Activated CD4-positive, alpha-beta T cell treated with anti-CD3 and anti-CD28 coated beads, Interleukin-2, amount 50 U/mL, for 1 hour (primary cell): ENCODE measurements around the gene METTL15.
"Not testable (repeated sequence)": the region's sequence is repeated elsewhere in the genome, so short reads cannot be mapped to it uniquely, and the experiment has no call there.

Experiments
- DNase-seq: peaks from one replicate; pipeline ENCODE4 v3.0.0-alpha.2; 2020

METTL15 gene, protein sequence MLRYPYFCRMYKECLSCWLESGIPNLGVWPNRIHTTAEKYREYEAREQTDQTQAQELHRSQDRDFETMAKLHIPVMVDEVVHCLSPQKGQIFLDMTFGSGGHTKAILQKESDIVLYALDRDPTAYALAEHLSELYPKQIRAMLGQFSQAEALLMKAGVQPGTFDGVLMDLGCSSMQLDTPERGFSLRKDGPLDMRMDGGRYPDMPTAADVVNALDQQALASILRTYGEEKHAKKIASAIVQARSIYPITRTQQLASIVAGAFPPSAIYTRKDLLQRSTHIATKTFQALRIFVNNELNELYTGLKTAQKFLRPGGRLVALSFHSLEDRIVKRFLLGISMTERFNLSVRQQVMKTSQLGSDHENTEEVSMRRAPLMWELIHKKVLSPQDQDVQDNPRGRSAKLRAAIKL

DNA sequence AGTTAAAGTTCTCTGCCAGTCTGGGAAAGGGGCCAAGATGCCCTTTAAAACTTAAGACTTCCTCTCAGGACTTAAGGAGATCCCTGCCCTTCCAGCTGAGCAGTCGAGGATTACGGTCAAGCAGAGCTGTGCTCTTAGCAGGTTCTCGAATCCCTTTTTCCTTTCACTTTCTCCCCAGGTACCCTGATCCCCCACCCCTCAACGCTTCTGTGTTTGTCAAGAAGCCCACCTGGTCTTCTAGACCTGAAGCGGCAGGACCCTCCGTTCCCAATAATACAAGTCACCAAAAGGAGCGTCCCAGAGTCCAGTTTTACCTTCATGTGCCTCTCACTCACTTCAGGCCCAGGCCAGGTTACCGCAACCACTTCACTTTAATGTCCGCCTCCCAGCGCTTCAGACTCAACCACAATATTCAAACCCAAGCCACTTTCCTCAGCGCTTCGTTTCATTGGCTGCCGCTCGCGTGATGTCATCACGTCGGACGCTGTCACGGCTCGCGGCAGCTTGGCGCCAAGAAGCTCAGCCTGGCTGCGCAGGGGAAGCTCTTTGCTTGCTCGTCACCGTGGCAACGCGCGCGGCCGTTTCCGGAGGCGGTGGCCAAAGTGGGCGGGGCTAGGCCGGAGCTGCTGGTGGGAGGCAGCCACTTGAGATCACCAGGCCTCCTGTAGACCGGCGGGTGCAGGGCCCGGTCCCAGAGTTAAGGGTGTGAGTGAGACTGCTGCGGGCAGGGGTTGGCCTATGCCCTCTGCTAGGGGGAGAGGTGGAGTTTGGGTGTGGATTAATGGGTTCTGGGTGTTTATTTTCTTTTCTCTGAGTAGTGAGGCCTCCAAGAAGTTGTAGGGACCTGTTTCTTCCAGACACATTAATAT is at the start of gene METTL15, which contains the start of gene KIF18A:
Gene METTL15, plus strand, starts transcription at position 639 of the 869 bp plus-strand sequence. CDS start 4,947 bp downstream, outside the sequence.
Gene KIF18A, minus strand, starts transcription at position 407 of the 869 bp plus-strand sequence. CDS start 10,209 bp downstream, outside the sequence.
- peak; percentile 96 for DNase-seq

DNA sequence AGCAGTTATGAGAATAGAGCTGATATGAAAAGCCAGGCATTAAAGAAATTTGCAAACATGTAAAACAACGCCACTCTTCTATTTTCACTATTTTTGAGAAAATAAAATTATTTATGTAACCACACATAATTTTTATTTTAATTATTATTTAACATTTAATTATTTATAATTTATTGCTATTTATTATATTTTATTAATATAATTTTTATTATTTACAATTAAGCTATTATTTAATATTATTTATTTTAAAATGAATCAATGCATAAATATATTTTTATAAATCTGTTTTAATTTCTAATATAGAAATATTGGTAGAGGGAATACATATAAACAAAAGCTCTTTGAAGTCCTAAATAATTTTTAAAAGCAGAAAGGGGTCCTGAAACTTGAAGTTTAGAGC is 36.9 kb upstream of the METTL15 start:
- DNase-seq: no peak

DNA sequence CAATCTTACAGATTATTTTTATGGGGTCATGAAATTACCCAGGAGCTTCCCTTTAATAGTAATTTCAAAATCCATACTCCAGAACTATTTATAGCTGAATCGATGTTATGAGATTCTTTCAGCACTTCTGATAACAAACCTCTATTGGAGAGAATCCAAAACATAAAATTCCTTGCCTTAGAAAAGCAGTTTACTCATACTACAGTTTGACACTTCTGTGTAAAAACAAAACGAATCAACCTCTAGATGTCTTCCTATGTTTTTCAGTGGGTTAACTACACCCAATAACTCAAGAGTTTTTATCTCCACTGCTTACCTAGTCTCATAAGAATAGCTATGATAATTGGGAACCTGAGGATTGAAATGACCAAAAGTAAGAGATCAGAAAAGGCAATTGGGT is 35.9 kb upstream of the METTL15 start:
- no peak for DNase-seq

DNA sequence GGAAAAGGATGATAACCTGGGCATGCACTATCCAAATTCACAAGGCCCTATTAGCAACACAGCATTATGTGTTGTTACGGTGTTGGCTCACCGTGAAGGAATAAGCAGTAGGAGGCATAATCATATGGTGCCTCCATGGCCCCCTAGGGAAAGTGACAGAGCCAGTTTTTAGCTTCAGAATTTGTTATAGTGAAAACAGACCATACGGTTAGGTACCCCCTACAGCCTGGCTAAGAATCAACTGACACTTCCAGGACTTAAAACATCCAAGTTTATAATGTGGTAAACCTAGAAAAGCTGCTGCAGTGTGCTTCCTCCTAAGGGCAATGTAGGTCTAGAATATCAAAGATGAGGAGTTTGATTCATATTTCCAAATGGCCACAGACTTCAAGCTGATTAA is 30.7 kb upstream of the METTL15 start:
- no peak for DNase-seq

DNA sequence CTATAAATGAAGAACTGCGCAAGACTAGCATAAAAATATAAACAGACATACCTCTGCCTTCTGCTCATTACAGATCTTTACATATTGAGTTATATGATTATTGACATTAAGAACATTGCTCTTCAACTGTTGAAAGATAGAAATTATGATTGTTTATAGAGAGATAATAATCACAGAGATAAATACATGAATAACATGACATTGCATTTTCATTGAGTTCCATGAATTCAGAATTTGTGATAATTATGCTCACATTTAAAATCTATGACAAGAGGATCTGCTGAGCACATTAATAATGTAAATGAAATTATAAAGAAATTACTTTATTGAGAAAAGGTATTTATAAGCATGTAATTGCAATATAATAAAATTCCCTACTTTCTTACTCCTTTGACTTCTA is 25.1 kb upstream of the METTL15 start:
- DNase-seq: no peak

DNA sequence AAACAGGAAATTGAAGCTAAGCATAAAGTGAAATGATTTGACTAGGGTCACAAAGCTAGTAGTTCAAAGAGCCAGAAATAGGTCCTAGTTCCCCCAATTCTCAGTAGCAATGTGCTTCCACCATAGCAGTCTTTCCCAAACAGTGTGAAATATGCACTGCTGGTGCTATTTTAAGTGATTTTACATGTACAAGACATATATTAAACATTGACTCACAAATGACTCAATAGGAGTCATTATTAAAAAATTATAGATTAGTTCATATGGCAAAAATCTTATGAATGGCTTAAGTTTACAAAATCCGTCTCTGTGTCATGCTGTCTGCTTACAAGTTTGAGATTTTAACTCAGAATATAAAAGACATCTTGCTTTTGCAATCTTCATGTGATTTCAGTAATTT is 21.6 kb upstream of the METTL15 start:
- DNase-seq: no peak

DNA sequence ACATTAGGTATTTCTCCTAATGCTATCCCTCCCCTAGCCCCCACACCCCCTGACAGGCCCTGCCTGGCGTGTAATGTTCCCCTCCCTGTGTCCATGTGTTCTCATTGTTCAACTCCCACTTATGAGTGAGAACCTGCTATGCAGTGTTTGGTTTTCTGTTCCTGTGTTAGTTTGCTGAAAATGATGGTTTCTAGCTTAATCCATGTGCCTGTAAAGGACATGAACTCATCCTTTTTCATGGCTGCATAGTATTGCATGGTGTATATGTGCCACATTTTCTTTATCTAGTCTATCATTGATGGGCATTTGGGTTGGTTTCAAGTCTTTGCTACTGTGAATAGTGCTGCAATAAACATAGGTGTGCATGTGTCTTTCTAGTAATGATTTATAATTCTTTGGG is 21.0 kb upstream of the METTL15 start:
- not testable (repeated sequence) for DNase-seq

DNA sequence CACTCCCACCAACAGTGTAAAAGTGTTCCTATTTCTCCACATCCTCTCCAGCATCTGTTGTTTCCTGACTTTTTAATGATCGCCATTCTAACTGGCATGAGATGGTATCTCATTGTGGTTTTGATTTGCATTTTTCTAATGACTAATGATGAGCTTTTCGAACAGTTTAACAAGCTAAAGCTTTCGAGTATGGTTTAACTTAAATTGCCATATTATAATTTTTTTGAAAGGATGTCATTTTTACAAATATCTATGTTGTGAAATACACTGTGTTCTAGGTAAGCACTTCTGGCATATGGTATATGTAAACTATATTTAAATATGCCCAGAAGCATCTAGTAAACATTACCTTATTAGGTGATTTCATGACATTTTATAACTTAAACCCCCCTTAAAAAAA is 20.5 kb upstream of the METTL15 start:
- not testable (repeated sequence) for DNase-seq

DNA sequence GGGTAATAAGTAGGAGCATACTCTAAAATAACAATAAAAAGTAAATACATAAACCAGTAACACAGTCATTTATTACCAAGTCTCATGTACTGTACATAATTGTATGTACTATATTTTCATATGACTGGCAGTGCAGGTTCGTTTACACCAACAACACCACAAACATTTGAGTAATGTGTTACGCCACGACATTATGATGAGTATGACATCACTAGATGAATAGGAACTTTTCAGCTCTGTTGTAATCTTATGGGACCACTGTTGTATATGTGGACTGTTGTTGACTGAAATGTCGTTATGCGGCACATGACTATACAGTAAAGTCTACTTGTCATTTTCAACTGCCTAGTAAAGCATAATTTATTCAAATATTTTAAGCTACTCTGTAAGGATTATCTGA is 18.8 kb upstream of the METTL15 start:
- DNase-seq: no peak

DNA sequence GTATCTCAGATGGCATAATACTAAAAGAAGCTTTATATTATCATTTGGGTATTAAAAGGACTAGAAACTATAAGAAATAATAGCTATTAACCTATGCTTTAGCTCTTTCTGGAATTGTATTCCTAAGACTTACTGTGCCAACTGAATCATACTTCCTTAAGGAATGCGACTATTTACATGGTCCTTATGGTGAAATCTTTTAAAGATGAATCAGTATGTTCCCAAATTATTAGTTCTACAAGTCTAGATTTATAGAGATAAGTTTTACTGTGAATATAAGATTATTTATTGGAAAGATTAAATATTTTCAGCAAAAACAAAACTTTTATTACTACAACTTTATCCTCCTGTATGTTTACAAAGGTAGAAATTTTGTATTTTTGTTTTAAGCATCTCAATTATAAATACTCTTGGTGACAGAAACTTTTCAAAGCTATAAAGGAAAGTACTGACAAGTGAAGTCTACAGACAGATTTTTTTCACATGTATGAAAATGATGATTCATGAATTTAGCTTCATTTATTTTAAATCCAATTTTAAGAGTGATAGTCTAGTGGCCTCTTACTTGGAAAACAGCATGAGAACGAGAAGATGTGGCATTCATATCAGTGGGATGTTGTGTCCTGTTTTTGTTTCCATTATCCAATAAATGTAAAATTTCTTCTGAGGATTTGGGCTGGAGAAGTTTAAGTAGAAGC is 18.0 kb upstream of the METTL15 start:
- DNase-seq: no peak

DNA sequence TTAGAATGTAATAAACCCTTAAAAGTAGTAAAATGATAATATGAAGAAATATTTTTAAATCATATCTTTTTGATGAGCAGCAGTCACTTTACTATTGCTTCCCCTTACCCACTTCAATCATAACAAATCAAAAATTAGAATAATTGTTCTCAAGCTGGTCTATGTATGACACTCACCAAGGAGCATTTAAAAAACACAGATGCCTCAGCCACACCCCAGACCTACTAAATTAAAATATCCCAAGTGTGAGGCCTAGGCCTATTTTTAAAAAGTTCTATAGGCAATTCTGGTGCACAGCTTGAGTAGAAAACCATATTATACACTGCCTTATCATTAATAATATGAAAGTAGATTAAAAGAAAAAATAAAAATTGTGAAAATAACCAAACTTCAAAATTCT is 15.4 kb upstream of the METTL15 start:
- no peak for DNase-seq

DNA sequence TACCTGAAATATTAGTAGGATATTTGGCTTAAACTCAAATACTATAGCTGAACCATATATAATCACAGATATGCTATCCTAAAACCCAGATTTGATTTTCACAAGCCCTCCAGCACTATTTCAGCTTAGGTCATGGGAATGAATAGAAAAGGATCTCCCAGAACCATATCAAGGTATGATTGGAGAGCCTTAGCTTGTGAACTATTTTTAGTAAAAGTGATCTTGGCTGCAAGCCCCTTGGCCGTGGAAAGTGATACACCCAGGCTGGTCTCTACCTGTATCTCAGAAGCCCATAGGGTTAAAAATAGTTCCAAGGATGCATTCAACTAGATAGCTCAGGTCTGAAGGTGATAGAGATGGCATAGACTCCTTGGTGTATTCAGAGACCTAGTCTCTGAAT is 9.9 kb upstream of the METTL15 start:
- DNase-seq: no peak

DNA sequence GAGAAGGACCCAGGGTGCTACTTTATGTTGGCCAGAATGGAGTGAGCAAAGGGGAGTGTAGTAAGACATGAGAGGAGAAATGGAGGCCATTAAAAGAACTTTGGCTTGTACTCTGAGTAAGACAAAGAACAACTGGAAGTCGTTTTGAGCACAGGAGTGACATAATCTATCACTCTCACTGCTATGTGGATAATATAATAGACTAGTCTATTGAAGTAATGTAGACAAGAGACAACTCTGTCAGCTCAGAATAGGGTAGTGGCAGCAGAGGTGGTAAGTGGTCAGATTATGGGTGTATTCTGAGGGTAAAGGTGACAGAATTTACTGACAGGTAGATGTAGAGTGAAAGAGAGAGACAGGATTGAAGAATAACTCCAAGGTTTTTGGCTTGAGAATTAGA is 8.5 kb upstream of the METTL15 start:
- DNase-seq: no peak

DNA sequence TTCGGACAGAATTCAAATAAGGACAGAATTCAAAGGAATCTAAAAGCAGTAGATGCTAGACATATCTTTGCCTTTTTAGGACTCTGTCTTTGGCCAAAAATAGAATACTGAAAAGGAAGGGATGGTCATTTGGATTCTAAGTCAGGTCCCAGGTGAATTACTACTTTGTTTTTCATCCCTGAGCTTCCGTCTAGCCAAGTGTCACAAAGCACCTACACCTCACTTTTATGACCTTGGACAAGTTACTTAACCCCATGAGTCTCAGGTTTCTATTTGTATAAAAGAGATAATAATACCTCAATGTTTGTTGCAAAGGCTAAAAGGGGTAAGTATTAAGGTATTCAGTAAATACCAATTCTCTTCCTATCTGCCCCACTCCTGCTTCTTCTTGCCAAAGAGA is 7.5 kb upstream of the METTL15 start:
- DNase-seq: no peak

DNA sequence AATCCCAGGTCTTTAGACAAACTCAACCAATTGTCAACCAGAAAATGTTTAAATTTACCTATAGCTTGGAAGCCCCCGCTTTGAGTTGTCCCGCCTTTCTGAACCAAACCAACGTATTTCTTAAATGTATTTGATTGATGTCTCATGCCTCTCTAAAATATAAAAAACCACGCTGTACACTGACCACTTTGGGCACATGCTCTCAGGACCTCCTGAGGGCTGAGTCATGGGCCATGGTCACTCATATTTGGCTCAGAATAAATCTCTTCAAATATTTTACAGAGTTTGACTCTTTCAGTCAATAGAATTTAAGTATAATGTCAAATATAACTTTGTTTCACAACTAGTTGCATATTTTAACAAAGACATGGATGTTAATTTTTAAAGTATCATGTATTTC is 5.9 kb upstream of the METTL15 start:
- not testable (repeated sequence) for DNase-seq

DNA sequence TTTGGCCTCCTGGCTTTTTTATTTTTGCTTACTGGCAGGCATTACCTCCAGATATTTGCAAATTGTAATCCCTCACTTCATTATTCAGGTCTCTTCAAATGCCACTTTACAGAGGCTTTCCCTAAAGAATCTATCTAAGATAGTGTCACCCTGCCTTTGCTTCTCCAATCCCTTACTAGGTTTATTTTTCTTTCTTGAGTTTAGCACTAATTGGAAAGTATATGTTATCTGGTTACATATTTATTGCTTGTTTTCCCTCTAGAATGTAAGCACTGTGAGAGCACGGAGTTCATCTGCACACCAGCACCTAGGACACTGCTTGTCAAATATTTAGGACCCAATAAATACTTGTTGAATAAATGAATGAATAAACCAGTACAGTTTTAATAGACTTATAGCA is 3.8 kb upstream of the METTL15 start:
- DNase-seq: no peak

DNA sequence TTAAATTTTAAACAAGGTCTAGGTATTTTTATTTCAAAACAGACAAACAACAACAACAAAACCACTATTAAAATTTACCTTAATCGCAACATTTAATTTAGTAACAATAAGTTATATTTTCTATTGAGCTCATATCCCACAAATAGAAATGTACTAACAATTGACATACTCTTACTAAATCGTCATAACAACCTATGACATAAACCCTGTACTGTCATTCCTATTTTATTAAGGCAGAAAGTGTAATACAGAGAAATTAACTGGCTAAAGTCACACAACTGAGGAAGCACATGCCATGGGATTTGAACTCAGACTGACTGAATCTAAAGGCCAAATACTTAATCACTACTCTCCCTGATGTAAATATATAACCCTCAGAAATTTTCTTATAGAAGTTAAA is 3.2 kb upstream of the METTL15 start:
- no peak for DNase-seq

DNA sequence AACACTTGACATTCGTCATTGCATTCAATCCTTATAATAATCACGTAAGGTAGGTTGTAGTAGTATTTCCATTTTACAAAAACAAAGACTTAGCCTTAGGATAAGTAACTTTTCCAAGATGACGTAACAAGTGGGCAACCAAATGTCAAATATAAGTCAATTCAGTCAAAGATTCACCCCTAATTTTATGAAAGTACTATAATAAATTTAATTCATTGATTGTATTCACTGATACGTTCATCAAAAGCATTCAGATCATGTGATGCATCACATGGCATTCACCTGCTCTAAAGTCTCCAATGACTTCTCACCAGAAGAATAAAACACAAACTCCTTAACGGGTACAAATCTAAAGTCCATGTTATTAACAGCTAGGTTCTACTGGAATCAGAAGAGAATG is 2.3 kb upstream of the METTL15 start:
- no peak for DNase-seq

DNA sequence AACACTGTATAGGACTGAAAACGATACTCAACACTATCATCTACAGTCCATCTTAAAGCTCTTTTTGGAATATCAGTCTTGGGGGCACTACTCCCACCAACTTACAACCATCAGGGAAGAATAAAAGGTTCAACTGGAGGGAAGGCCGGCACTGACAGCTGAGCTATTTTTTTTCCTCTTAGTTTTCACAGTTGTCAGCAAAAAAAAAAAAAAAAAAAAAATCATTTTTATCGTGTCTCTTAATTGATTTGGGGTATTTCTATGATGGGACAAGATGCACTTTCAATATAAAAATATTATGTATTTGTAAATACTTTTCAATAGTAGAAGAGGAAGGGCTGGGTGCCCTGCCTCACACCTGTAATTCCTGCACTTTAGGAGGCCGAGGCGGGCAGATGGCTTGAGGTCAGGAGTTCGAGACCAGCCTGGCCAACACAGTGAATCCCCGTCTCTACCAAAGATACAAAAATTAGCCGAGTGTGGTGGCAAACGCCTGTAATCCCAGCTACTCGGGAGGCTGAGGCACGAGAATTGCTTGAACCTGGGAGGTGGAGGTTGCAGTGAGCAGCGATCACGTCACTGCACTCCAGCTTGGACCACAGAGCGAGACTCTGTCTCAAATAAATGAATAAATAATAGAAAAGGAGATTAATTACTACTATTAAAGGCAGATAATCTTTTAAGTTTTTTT is 1.7 kb upstream of the METTL15 start:
- no peak for DNase-seq

DNA sequence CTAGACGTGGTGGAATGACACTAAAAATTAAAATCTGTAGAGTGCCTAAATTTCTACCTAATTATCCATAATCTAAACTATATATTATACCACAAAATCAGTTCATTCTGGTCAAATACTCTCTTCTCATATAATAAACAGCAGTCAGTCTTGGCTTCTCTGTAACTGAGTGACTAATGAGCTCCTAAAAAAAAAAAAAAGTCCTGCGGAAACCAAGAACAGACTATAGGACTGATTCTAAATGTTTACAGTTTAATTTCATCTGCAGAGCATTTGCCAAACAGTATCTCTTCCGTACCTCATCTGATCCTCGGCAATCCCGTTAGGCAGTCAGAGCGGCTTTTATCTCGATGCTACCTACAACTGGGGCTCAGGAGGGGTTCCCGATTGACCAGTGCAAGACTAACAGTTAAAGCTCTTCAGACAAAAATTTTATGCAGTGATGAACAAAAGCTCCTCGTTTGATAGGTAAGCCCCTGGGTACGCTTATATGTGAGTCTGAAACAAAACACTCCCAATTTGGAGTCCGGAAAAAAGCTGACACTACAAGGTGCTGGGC is 918 bp upstream of the METTL15 start:
- DNase-seq: peak; percentile 1

DNA sequence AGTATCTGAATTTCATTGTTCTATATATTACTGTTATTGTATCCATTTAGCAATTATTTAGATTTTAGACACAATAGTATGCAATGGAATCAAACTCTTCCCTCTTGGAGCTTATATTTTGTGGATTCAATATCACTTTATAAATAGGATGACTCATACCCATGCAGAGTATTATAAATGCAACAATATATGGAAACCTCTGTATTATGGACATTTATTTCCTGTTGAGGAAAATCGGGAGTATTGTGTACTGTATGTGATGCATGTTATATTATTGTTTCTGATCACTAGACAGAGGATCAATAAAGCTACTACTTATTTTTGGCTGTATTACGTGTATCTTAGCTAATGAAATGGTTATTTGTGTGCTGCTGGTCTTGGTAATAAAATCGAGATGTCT is 770 bp downstream of the METTL15 start:
- no peak for DNase-seq

DNA sequence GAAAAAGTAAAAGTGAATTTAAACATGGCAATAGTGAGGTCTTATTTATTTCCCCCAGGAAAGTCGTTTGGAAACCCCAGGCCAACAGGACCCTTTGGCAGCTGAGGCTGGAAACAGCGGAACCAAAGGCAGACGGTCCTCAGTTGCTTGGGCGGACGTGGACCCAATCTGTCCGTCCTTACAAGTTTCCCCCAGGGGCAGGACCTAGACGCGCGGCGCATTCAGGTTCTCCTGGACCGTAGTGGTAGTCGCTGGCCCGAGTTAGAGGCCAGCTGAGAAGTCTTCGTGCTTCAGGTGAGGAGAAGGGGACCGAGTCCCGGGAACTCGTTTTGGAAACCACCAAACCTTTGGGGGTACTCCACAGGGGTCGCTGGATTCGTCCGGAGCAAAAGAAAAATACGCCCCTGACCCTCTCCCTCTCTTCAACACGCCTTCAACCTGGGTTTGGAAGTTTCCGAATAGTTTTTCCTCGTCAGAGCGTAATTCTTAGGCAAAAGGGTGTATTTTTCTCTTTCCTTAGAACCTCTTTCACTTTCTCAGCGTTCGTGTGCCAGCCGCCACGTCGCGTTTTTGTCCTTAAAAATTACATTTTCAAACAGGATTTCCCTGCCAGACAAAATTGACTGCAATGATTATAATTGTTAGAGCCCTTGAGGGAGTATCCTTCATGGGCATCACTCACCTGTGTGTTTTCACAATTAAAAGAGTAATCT is 2.1 kb downstream of the METTL15 start:
- DNase-seq: peak; percentile 48
